ENCODE data around the gene CYP17A1.
A peak's percentile ranks its signal among the peaks of the same experiment; 100 is the strongest.

CYP17A1 gene

DNA sequence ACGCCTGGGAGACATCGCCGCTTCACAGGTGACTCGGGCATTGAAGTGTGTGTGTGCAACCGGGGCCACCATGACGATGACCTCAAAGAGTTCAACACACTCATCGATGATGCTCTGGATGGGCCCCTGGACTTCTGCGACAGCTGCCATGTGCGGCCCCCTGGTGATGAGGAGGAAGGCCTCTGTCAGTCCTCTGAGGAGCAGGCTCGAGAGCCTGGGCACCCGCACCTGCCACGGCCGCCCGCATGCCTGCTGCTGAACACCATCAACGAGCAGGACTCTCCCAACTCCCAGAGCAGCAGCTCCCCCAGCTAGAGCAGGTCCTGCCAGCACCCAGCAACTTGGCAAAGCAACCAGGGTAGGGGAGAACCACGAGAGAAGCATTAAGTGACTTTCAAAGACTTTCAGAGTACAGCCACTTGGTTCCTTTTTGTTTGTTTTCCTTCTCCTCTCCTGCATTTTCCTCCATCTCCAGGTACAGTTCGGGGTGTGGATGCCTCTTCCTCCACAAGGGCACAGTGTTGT lies 24.1 kb downstream of the CYP17A1 start:
- DNase-seq: no peak
- in situ Hi-C loops (cut with MboI; ENCODE audit: low pct_unique_long_range_greater_than_20kb, low sequenced_read_pairs): no loop called here

DNA sequence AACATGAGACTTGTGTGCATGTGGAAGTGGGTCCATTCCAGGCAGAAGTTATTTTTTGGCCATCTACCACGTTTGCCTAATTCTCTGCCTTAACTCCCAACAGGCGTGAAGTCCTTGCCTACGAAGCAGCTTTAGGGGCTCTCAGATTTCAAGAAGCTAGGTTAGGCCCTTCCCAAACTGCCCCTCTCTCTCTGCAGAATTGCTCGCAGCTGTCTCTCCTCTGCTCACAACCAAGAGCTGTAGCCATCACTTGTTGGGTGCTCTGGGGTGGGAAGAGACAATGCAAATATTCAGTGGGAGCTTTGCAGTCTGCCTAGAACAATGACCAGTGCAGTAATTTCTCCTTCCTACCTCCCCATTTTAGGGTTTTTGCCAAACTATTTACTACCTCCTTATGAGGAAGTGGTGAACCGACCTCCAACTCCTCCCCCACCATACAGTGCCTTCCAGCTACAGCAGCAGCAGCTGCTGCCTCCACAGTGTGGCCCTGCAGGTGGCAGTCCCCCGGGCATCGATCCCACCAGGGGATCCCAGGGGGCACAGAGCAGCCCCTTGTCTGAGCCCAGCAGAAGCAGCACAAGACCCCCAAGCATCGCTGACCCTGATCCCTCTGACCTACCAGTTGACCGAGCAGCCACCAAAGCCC lies 24.9 kb downstream of the CYP17A1 start:
- in situ Hi-C loops (cut with MboI; ENCODE audit: low pct_unique_long_range_greater_than_20kb, low sequenced_read_pairs): no loop called here
- peak; percentile 88 for DNase-seq

DNA sequence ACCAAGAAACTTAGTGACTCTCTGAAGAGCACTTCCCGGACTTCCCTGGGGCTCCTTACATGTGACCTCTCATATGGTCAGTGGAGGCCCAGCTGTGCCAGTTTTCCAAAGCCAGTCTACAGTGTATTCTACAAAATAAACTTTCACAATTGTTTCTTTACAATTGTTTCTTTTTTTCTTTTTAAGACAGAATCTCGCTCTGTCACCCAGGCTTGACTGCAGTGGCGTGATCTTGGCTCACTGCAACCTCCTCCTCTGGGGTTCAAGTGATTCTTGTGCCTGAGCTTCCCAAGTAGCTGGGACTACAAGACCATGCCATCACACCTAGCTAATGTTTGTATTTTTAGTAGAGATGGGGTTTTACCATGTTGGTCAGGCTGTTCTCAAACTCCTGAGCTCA lies 25.9 kb downstream of the CYP17A1 start:
- in situ Hi-C loops (cut with MboI; ENCODE audit: low pct_unique_long_range_greater_than_20kb, low sequenced_read_pairs): no loop called here
- DNase-seq: no peak

DNA sequence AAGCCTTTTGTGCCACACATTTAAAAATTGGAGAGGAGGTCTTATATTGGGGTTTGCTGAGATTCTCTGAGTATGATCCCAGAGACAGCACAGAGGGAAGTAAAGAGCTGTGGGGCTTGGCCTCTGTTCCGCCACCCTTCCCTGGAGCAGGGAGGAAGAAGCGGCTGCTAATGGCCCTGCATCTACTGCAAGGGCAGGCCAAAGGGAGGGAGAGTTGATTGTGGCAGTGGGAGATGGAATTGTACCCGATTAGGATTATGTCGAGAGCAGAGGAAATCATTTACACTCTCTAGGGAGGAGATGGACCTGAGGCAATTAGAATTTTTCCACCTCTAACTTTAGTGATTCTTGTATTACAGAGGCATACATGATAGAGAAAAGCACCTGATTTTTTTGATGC lies 28.8 kb downstream of the CYP17A1 start:
- in situ Hi-C loops (cut with MboI; ENCODE audit: low pct_unique_long_range_greater_than_20kb, low sequenced_read_pairs): no loop called here
- no peak for DNase-seq

DNA sequence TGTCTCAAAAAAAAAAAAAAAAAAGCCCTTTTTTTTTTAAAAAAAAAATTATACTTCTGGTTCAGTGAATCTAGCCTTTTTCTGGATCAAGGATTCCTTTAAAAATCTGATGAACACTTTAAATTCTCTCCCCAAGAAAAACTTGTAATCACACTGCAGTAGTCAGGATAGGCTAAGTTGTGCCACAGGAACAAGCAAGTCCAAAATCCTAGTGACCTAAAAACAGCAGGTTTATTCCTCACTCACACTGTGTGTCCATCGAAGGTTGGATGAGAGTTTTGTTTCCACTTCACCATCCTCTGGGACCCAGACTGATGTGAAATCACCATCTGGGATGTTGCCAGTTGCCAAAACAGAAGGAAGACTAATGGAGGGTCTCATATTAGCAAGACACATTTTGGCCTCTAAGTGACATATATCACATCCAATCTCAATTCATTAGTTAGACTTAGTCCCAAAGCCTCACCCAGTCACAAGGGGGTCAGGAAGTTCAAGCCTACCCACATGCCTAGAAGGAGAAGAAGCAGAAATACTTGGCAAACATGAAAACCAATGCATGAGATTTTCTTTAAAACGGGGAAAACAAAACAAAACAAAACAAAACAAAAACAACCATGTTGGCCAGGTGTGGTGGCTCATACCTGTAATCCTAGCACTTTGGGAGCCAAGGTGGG lies 32.7 kb downstream of the CYP17A1 start:
- in situ Hi-C loops (cut with MboI; ENCODE audit: low pct_unique_long_range_greater_than_20kb, low sequenced_read_pairs): no loop called here

DNA sequence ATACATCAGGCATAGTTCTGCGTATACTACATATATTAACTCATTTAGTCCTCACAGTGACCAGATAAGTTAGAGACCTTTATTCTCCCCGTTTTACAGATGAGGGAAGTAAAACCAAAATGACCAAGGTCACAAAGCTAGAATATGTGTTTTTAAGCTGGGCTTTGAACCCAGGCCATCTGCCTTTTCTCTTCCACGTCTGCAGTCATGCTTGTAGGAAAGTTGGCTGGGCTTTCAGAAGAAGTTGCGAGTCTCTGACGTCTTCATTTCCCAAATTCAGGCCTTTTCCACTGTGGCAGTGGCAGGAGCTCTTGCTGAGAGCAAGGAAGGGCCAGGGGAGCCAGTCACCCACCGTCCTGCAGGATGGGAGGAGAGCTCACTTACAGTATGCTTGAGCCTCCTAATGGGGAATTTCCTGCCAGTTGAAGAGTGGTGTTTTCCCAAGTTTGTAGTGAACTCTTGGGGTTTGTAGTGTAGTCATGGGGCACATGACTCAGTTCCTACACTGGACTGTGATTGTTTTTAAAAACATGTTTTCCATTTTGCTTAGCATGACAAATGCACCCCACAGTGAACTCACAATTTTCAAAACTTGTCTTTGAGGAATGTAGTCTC lies 34.2 kb downstream of the CYP17A1 start:
- in situ Hi-C loops (cut with MboI; ENCODE audit: low pct_unique_long_range_greater_than_20kb, low sequenced_read_pairs): no loop called here
- DNase-seq: no peak

More for the DNA sequence above, 32.7 kb downstream of the CYP17A1 start:
- no peak for DNase-seq

DNA sequence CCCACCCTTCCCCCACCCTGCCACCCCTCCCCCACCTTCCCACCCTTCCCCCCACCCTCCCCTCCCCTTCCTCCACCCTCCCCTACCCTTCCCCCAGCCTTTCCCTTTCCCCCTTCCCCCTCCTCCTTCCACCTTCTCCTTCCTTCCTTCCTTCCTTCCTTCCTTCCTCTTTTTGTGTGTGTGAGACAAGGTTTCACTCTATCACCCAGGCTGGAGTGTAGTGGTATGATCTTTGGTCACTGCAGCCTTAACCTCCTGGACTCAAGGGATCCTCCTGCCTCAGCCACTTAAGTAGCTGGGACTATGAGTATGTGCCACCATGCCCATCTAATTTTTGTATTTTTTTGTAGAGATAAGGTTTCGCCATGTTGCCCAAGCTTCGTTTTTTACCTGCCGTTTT lies 35.2 kb downstream of the CYP17A1 start:
- DNase-seq: no peak
- in situ Hi-C loops (cut with MboI; ENCODE audit: low pct_unique_long_range_greater_than_20kb, low sequenced_read_pairs): no loop called here

DNA sequence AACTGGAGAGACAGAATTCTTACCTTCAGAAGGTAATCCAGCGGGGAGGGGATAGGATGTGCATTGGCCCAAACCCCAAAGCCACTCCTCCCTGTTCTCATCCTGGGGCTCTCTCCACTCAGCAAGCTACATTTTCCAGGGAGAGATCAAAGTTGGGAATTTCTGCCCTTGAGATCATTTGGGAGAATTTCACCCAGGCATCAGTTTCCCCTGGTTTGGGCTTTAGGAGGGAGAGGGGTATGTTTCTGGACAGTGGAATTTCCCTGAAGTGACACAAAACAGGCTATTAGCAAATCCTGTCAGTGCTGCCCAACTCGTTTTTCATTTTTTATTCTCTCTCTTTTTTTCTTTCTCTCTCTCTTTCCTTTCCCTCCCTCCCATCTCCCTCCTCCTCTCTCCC lies 35.7 kb downstream of the CYP17A1 start:
- no peak for DNase-seq
- in situ Hi-C loops (cut with MboI; ENCODE audit: low pct_unique_long_range_greater_than_20kb, low sequenced_read_pairs): no loop called here

DNA sequence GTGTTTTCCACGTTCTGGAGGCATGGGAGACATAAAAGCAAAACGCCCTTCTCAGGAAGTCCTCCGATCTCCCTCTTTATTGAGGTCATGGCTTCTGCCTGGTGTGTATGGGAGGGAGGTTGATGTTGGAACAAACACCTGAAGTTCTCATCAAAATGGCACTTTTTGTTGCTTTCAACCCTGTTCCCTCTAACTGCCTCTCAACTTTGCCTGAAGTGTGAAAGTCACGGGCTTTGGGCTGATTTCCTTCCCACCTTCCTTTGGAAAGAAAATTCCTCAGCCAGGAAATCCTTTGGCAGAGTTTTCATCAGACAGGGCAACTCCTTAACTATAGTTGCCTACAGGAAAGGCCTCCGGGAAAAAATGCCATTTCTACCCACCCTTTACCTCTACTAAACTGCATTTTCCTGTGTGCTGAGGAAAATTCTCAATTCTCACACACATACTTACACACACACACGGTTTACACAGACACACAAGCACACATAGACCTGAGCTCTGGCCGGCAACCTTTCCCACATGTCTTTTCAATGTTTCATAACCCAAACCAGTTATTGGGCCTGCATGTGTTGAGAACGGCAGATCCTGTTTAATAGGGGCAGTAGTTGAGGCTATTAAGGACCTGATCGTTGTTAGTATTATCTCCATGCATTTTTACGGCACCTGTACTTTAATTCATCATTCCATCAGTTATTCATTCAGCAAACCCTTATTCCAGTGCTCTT lies 36.4 kb downstream of the CYP17A1 start:
- in situ Hi-C loops (cut with MboI; ENCODE audit: low pct_unique_long_range_greater_than_20kb, low sequenced_read_pairs): no loop called here
- DNase-seq: no peak

DNA sequence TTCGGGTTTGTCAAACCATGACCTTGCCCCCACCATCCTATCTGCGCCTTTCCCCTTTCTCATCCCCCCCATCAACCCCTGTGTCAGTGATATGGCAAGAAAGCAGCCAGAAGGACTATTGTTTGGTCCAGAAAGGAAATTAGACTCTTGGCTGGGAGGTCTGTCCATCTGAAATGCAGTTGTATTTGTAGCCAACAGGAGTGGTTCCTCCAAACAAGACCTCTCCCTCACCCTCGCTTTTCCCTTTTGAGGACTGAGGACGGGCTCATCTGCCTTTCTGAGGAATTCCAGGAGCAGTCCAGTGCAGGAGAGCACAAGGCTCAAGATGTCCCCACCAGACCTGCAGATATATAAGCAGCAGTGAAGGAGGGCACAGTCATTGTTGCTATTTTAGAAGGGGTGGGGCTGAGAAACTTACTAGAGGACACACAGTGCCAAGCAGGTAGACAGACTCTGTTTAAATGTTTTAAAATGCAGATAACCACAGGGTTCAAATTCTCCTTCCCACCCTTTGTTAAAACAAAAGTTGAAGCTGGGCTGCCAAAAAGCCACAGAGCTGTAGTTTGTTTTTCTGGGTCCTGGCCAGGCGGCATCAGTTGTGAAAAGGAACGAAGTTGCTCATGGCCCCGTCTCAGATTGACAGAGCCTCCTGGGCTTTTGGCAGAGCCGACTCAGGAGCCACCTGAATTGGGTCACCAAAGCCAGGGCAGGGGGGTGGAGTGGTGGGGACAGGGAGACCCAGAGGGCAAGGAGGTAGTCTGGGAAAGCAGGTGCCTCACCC lies 37.3 kb downstream of the CYP17A1 start:
- in situ Hi-C loops (cut with MboI; ENCODE audit: low pct_unique_long_range_greater_than_20kb, low sequenced_read_pairs): no loop called here
- DNase-seq: no peak

DNA sequence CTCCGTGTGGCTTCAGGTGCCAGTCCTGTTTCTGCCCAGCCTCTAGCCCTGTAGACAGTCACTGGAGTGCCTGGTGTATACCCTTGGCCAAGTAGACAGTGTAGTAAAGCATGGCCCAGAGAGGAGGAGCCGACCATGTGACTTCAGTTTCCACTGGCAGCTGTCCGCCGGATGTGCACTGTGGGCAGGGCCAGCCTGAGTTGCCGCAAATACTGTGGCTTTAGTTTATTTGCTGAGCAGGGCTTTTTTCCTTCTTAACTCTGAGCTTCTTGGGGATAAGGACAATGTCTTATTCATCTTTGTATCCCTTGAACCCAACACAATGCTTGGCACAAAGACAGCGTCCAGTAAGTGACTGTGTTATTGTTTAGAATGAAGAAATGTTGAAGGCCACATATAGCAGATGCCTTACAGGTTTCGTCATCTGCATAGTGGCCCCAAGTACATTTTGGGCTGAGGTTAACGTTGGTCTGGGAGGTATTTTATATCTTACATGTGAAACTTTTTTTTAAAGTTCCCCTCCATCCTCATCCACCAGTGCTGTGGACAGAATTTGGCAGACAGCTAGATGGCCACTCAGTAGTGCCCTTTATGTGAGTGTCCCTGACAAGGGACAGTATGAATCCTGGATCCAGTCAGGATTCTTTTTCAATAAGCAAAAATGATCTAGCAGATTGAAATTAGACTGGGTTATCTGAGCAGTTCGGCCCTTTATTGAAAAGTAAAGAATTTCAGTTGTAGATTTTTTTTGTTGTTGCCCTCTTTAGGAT lies 40.6 kb downstream of the CYP17A1 start:
- peak; percentile 65 for DNase-seq
- in situ Hi-C loops (cut with MboI; ENCODE audit: low pct_unique_long_range_greater_than_20kb, low sequenced_read_pairs): no loop called here

DNA sequence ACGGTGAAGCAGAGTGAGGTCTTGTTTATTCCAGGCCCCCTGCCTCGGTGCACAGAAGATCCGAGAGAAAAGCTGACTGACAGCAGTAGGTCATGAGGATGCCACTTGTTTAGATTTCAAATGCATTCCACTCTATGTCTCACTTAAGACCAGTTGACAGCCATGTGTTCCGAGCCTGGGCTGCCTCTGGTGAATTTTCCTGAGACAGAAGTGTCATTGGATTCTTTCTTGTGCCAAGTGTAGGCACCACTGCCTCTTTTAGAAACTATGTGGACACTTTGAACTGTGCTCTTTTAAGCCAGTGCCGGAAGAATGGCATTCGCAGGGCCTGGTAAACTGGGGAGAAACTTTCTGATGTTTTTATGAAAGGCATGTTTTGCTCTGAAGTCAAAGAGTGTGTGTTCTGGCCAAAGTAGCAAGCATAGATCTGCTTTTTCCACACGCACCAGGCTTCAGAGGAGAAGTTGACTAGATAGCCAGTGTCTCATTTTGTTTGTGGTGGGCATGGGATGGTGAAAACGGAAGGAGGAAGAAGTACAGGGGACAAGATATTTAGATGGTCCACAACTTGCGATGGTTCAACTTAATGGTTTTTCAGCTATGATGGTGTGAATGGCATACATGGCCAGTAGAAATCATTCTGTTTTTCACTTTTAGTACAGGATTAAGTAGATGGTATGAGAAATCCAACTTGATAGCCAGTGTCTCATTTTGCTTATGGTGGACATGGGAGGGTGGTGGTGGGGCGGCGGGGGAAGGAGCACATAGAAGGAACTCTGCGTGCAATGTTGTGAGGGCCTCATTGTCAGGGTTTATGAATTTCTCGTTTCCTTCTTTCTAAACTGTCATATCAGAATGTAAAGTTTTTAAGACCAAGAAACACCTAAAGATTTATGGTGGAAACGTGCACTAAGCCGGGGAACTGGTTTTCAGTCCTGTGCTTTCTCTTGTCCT lies 41.5 kb downstream of the CYP17A1 start:
- DNase-seq: no peak
- in situ Hi-C loops (cut with MboI; ENCODE audit: low pct_unique_long_range_greater_than_20kb, low sequenced_read_pairs): no loop called here

DNA sequence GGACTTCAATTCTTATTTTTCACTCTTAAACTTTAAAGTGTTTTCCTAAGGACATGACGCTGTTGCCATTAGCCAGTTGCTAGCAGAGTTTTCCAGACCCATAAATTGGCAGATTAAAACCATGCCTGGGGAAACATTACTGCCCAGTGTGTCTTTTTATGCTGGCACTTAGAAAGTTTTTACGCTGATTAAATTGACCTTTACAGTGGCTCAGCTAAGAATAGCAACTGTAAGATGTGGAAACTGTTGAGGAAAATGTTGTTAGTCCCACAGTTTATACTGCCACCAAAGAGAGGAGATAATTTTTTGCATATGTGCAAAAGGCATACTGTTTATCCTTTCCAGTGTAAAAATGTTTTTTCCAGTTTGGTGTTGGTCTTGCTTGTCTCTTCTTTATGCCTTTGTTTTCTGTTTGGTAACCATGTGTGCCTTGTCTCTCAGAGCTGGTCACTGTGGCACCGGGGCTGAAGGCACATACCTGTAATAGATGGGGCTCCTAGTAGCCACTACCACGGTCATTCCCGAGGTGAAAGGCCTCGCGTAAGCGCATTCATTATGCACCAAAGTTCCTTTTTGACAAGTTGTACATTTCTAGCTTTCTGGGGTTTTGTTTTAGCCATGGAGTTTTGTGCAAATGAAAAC lies 45.3 kb downstream of the CYP17A1 start:
- in situ Hi-C loops (cut with MboI; ENCODE audit: low pct_unique_long_range_greater_than_20kb, low sequenced_read_pairs): no loop called here
- DNase-seq: no peak

DNA sequence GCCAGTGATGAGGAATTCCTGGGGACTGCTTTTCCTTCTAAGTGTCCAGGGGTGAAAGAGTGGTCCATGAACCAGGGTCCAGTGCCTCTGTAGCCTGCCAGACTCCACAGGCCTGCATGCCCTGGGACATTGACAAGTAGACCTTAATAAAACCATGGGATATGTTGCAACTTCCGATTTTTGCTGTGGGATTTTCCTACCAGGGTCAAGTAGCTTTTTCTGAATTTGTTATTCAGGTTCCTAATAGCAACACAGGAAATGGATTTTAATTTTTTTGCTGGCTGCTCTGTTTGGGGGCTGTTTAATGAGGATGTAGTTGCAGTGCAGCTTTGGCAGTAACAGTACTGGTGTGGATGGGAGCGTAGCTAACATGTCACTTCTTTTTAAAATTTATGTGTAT lies 51.4 kb downstream of the CYP17A1 start:
- in situ Hi-C loops (cut with MboI; ENCODE audit: low pct_unique_long_range_greater_than_20kb, low sequenced_read_pairs): no loop called here
- peak; percentile 78 for DNase-seq

DNA sequence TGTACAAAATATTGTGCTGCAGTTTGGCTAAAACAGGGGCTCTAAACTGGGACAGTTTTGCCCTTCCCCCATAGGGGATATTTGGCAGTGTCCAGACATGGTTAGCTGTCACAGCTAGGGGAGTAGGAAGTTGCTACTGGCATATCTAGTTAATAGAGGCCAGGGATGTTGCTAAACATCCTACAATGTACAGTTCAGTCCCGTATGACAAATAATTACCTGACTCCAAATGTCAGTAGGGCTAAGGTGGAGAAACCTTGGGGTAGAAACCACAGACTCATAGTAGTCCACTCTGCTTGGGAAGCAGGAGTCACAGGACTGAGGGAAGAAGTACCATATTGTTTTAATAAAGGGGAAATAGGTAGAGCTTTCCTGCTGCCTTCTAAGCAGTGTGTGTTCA lies 53.6 kb downstream of the CYP17A1 start:
- no peak for DNase-seq
- in situ Hi-C loops (cut with MboI; ENCODE audit: low pct_unique_long_range_greater_than_20kb, low sequenced_read_pairs): no loop called here

DNA sequence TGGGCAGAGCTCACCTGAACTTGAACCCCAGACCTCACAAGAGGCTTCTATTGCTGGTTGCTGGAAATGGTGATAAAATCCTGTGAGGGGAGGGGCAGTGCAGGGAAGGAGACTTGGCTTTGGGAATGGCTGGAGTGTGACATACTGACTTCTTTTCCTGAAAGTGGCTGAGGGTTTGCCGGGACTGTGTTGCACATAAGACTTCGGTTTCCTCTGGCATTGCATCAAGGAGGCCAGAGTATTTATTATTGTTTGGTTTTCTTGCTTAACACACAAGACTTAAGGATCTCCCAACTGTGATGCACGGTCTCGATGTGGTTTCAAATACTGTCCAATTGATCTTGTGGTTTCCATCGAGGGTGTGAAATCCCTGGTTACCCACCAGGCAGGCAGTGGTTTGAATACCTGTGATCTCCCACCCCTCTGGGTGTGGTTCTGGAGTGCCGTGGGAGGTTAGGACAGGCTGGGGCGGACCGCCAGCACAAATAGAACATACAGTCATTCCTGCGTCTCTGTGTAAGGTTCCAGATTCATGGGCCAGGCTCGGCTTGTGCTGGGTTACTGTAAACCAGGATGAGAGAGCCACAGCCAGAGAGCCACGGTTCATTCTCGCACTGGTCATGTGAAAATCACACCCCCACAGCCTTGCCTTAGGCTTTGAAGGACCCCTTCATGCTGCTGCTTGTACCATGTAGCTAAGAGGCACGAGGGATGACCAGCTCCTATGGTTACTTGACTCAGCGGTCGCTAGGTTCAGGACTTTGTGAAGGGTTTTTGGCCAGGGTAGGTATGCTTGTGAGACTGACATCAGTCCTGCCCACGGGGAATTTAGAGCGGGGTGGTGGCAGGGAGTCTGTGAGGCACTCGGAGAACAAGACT lies 54.3 kb downstream of the CYP17A1 start:
- no peak for DNase-seq
- in situ Hi-C loops (cut with MboI; ENCODE audit: low pct_unique_long_range_greater_than_20kb, low sequenced_read_pairs): no loop called here

Measured in KBM-7 (cell line).